IMR-90 (cell line): ENCODE measurements around the gene GLCE. TPM values are rescaled to one million over a fixed set of nuclear protein-coding genes. Genes with fewer than 3 reads are reported as not detected.

Experiments
- ATAC-seq: fragments of 200-7000 bp; cut with Tn5 transposase; 2 replicates; pipeline ENCODE4 v1.9.1; 2020; ENCODE audit warnings: low read depth, mild to moderate bottlenecking, moderate library complexity
- BruUV-seq: library from RNA; stranded (reverse); fragments of 400-500 nt; replicated peaks from 2 replicates; lab custom pipeline; 2021; lab: Mats Ljungman, UMichigan
- CTCF ChIA-PET: fragments of 300-600 bp; formaldehyde crosslinking; extraction: SDS; loops from one replicate; lab custom pipeline; 2021; ENCODE audit warnings: antibody characterized with exemption; lab: Yijun Ruan, JAX
- POLR2A ChIA-PET: fragments of 300-600 bp; sonication (Branson Sonifier 250); formaldehyde crosslinking; loops from one replicate; lab custom pipeline; 2022; ENCODE audit warnings: antibody characterized with exemption; ENCODE audit not compliant: unreplicated experiment; lab: Charles Lee
- DNase-seq: peaks from one replicate; pipeline ENCODE4 v3.0.0; 2013
- H2AFZ ChIP-seq: replicated peaks from 2 replicates; pipeline ENCODE3; 2013; ENCODE audit warnings: low read length, mild to moderate bottlenecking; ENCODE audit not compliant: poor library complexity
- H2AK5ac ChIP-seq: 2 replicates; pipeline ENCODE4 v1.6.1; 2013; ENCODE audit warnings: low read depth, low read length, inconsistent platforms
- H2AK9ac ChIP-seq: replicated peaks from 2 replicates; pipeline ENCODE3; 2013; ENCODE audit warnings: mild to moderate bottlenecking, low read depth, low read length, moderate library complexity; ENCODE audit not compliant: poor library complexity
- H2BK120ac ChIP-seq: 2 replicates; pipeline ENCODE4 v1.6.1; 2013; ENCODE audit warnings: low read depth, low read length, inconsistent platforms
- H2BK15ac ChIP-seq: 3 replicates; pipeline ENCODE4 v1.6.1; 2013; ENCODE audit warnings: low read depth, low read length, inconsistent platforms
- H2BK20ac ChIP-seq: 2 replicates; pipeline ENCODE4 v1.6.1; 2013; ENCODE audit warnings: low read depth, mild to moderate bottlenecking, inconsistent platforms, low read length, moderate library complexity
- H2BK5ac ChIP-seq: 2 replicates; pipeline ENCODE4 v1.6.1; 2013; ENCODE audit warnings: mild to moderate bottlenecking, low read depth, low read length, inconsistent platforms; ENCODE audit not compliant: poor library complexity, severe bottlenecking
- H3K14ac ChIP-seq: replicated peaks from 2 replicates; pipeline ENCODE4 v1.6.1; 2013; ENCODE audit warnings: low read depth, low read length, inconsistent platforms
- H3K18ac ChIP-seq: 2 replicates; pipeline ENCODE4 v1.6.1; 2013; ENCODE audit warnings: low read depth, low read length, control low read depth
- H3K23ac ChIP-seq: 2 replicates; pipeline ENCODE4 v1.6.1; 2013; ENCODE audit warnings: low read depth, low read length, inconsistent platforms
- H3K27ac ChIP-seq: 2 replicates; pipeline ENCODE4 v1.5.1; 2013; ENCODE audit warnings: mild to moderate bottlenecking, control low read depth, low read length; ENCODE audit not compliant: insufficient read depth
- H3K27me3 ChIP-seq: 2 replicates; pipeline ENCODE4 v1.6.1; 2013; ENCODE audit warnings: low read length; ENCODE audit not compliant: control insufficient read depth, insufficient read depth
- H3K36me3 ChIP-seq: 2 replicates; pipeline ENCODE4 v1.6.1; 2013; ENCODE audit warnings: low read length, mixed read lengths; ENCODE audit not compliant: control insufficient read depth, insufficient read depth
- H3K4ac ChIP-seq: 2 replicates; pipeline ENCODE4 v1.6.1; 2013; ENCODE audit warnings: low read depth, low read length, inconsistent platforms
- H3K4me1 ChIP-seq: 2 replicates; pipeline ENCODE4 v1.6.1; 2013; ENCODE audit warnings: low read length, mixed read lengths; ENCODE audit not compliant: control insufficient read depth, insufficient read depth
- H3K4me2 ChIP-seq: 2 replicates; pipeline ENCODE4 v1.6.1; 2013; ENCODE audit warnings: low read depth, mild to moderate bottlenecking, control low read depth, low read length, moderate library complexity
- H3K4me3 ChIP-seq: 2 replicates; pipeline ENCODE4 v1.5.1; 2013; ENCODE audit warnings: low read depth, mild to moderate bottlenecking, control low read depth, low read length, moderate library complexity; ENCODE audit not compliant: insufficient read depth
- H3K56ac ChIP-seq: 2 replicates; pipeline ENCODE4 v1.6.1; 2013; ENCODE audit warnings: low read length, inconsistent platforms; ENCODE audit not compliant: insufficient read depth; ENCODE audit errors: extremely low read depth
- H3K79me1 ChIP-seq, 2 experiments: 2 replicates each; pipeline ENCODE4 v1.6.1; 2013; ENCODE audit warnings: low read length in 2 of 2, inconsistent platforms in 1 of 2, low read depth in 1 of 2
- H3K9ac ChIP-seq: 2 replicates; pipeline ENCODE4 v1.6.1; 2013; ENCODE audit warnings: low read depth, low read length, control low read depth
- H3K9me1 ChIP-seq: 2 replicates; pipeline ENCODE4 v1.6.1; 2013; ENCODE audit warnings: low read length, inconsistent platforms; ENCODE audit not compliant: insufficient read depth
- H3K9me3 ChIP-seq: 2 replicates; pipeline ENCODE4 v1.6.1; 2013; ENCODE audit warnings: low read length; ENCODE audit not compliant: control insufficient read depth, insufficient read depth
- H4K20me1 ChIP-seq: 2 replicates; pipeline ENCODE4 v1.6.1; 2013; ENCODE audit warnings: low read length, inconsistent platforms; ENCODE audit not compliant: insufficient read depth
- H4K5ac ChIP-seq: 2 replicates; pipeline ENCODE4 v1.6.1; 2013; ENCODE audit warnings: mild to moderate bottlenecking, low read depth, low read length, control low read depth
- H4K8ac ChIP-seq, 2 experiments: 2 replicates each; pipeline ENCODE4 v1.6.1; 2013; ENCODE audit warnings: low read depth in 2 of 2, low read length in 2 of 2, control low read depth in 1 of 2, inconsistent platforms in 1 of 2
- H4K91ac ChIP-seq: 2 replicates; pipeline ENCODE4 v1.6.1; 2013; ENCODE audit warnings: low read depth, low read length, inconsistent platforms; ENCODE audit not compliant: insufficient read depth
- BHLHE40 ChIP-seq: fragments of 150-350 bp; IDR thresholded peaks from 2 replicates; pipeline ENCODE4 v1.6.1; 2016; ENCODE audit warnings: mild to moderate bottlenecking, low read depth, low read length
- CEBPB ChIP-seq: IDR thresholded peaks from 2 replicates; pipeline ENCODE4 v1.6.1; 2012; ENCODE audit warnings: low read depth, low read length, improper control_type of control experiment
- CHD1 ChIP-seq: IDR thresholded peaks from 2 replicates; pipeline ENCODE4 v1.6.1; 2012; ENCODE audit warnings: low read depth, low read length, improper control_type of control experiment
- CTCF ChIP-seq: conservative IDR thresholded peaks from 2 replicates; pipeline ENCODE4 v1.5.1; 2012; ENCODE audit warnings: mild to moderate bottlenecking, low read depth, low read length, improper control_type of control experiment
- ELK1 ChIP-seq: fragments of 150-350 bp; IDR thresholded peaks from 2 replicates; pipeline ENCODE4 v1.6.1; 2016; ENCODE audit warnings: low read depth, mild to moderate bottlenecking, low read length, moderate library complexity, borderline replicate concordance
- FOS ChIP-seq: fragments of 150-350 bp; IDR thresholded peaks from 2 replicates; pipeline ENCODE4 v1.6.1; 2016; ENCODE audit warnings: low read depth, low read length
- MAFK ChIP-seq: IDR thresholded peaks from 2 replicates; pipeline ENCODE4 v1.6.1; 2012; ENCODE audit warnings: low read depth, low read length, improper control_type of control experiment
- MAZ ChIP-seq: IDR thresholded peaks from 2 replicates; pipeline ENCODE4 v1.6.1; 2012; ENCODE audit warnings: low read depth, mild to moderate bottlenecking, low read length, improper control_type of control experiment, moderate library complexity, borderline replicate concordance
- MXI1 ChIP-seq: IDR thresholded peaks from 2 replicates; pipeline ENCODE4 v1.6.1; 2012; ENCODE audit warnings: low read depth, mild to moderate bottlenecking, low read length, moderate library complexity, borderline replicate concordance
- NFE2L2 ChIP-seq: fragments of 150-350 bp; IDR thresholded peaks from 2 replicates; pipeline ENCODE4 v1.6.1; 2016; ENCODE audit warnings: low read depth, mild to moderate bottlenecking, low read length
- POLR2A ChIP-seq: IDR thresholded peaks from 2 replicates; pipeline ENCODE4 v1.6.1; 2012; ENCODE audit warnings: mild to moderate bottlenecking, low read depth, low read length
- RAD21 ChIP-seq: IDR thresholded peaks from 2 replicates; pipeline ENCODE4 v1.6.1; 2012; ENCODE audit warnings: low read length, improper control_type of control experiment
- RCOR1 ChIP-seq: IDR thresholded peaks from 2 replicates; pipeline ENCODE4 v1.6.1; 2012; ENCODE audit warnings: mild to moderate bottlenecking, low read length, improper control_type of control experiment; ENCODE audit not compliant: insufficient replicate concordance
- RFX5 ChIP-seq: IDR thresholded peaks from 2 replicates; pipeline ENCODE4 v1.8.0; 2012; ENCODE audit warnings: low read depth, mild to moderate bottlenecking, low read length, moderate library complexity
- SMC3 ChIP-seq: fragments of 150-350 bp; IDR thresholded peaks from 2 replicates; pipeline ENCODE4 v1.6.1; 2016; ENCODE audit warnings: low read depth, mild to moderate bottlenecking, antibody characterized with exemption, low read length, moderate library complexity
- USF2 ChIP-seq: fragments of 150-350 bp; IDR thresholded peaks from 2 replicates; pipeline ENCODE4 v1.6.1; 2017; ENCODE audit warnings: mild to moderate bottlenecking, antibody characterized with exemption, low read length, low read depth
- WGBS, 2 experiments: methylation state at CpG; one replicate each; pipeline versions ENCODE4 v1.1.5 to v1.1.7; 2013; ENCODE audit warnings: missing lambda C conversion rate in 2 of 2; ENCODE audit not compliant: insufficient read length in 1 of 2; ENCODE audit errors: extremely low coverage in 2 of 2; 5-methylcytosine and 5-hydroxymethylcytosine counted together
- dilution Hi-C: fragments of 300-500 bp; cut with HindIII; formaldehyde crosslinking; loops from one replicate; pipeline ENCODE4 v1.14.3; 2018; ENCODE audit warnings: low sequenced_read_pairs; ENCODE audit not compliant: unreplicated experiment
- in situ Hi-C: fragments of 300-500 bp; cut with MboI; formaldehyde crosslinking; loops from 3 replicates; pipeline ENCODE4 v1.14.3; 2019; ENCODE audit warnings: low sequenced_read_pairs, inconsistent platforms, mixed read lengths
- intact Hi-C: fragments of 100-400 bp; cut with micrococcal nuclease; formaldehyde crosslinking; loops from 2 replicates; pipeline ENCODE4 v1.10.0; 2022
- polyA plus RNA-seq, 3 experiments: library from polyadenylated mRNA; depleted of rRNA; stranded (reverse); fragments of >200 nt; gene quantifications; 2 replicates each; pipeline ENCODE4 v1.2.3, GENCODE V29; 2012; ENCODE audit warnings: low replicate concordance in 1 of 3
- total RNA-seq: library from RNA; depleted of rRNA; stranded (reverse); fragments of >200 nt; gene quantifications from 2 replicates; pipeline ENCODE4 v1.2.3, GENCODE V29; 2012

Gene GLCE
- total and polyA plus RNA-seq, 2 of the 4 experiments (the other 2 are of a cell fraction): 15.3 to 29.6 TPM

- no peak overlapping the region for H2BK15ac ChIP-seq
- no peaks in the 10 kb centered on the region for H3K36me3 ChIP-seq
- H3K14ac ChIP-seq: no peak overlapping the region
- dilution Hi-C loops: no loop called here
- intact Hi-C loops: no loop called here
- ATAC-seq (no peak), DNase-seq (no peak)
- no peak overlapping the region for H4K5ac ChIP-seq
- no peaks in the 10 kb centered on the region for H3K27me3 ChIP-seq
- H4K91ac ChIP-seq: no peak overlapping the region
- no peak overlapping the region for H3K18ac ChIP-seq
- no peak overlapping the region for H3K56ac ChIP-seq
- H3K79me1 ChIP-seq: 0 out of 4 replicates have a peak, but pooled peaks cover 0 to 4% of the 10 kb centered on the region in 2 experiments
- CTCF ChIA-PET: interaction anchor here (0.6 kb wide), 1 partner anchor 280 kb away, joined by 4 read pairs; no protein-coding TSS in a partner anchor
- no peak overlapping the region for H2AK9ac ChIP-seq
- H3K4ac ChIP-seq: no peak overlapping the region
- H2AFZ ChIP-seq: no peak overlapping the region
- POLR2A ChIA-PET: no interaction called here
- H3K9ac ChIP-seq: no peak overlapping the region
- H3K9me1 ChIP-seq: peaks cover 11% of the 10 kb centered on the region
- TF ChIP-seq RCOR1 (no peak), ELK1 (no peak), SMC3 (no peak), POLR2A (no peak), CTCF (no peak), NFE2L2 (no peak), BHLHE40 (no peak), USF2 (no peak), MAZ (no peak), RFX5 (no peak), RAD21 (no peak), CEBPB (no peak), MXI1 (no peak), MAFK (no peak), CHD1 (no peak), FOS (no peak)
- no peak overlapping the region for H2BK120ac ChIP-seq
- in situ Hi-C loops: no loop called here
- H3K27ac ChIP-seq: no peak overlapping the region
- H2AK5ac ChIP-seq: no peak overlapping the region
- H3K4me1 ChIP-seq: peaks cover 9% of the 10 kb centered on the region
- H3K9me3 ChIP-seq: no peaks in the 10 kb centered on the region
- H4K8ac ChIP-seq: no peak overlapping the region
- H3K4me2 ChIP-seq: no peak overlapping the region
- no peak overlapping the region for H3K23ac ChIP-seq
- no peak overlapping the region for H2BK5ac ChIP-seq
- H3K4me3 ChIP-seq: no peak overlapping the region
- no TSS peak for BruUV-seq
- H4K20me1 ChIP-seq: 0 out of 2 replicates have a peak, but pooled peaks cover 2% of the 10 kb centered on the region
- no peak overlapping the region for H2BK20ac ChIP-seq
- 100% methylated on average over 3 of the region's 6 CpGs; no CpG with 5 or more reads in 1 of the 2 experiments for WGBS, 2 experiments
Measured at GRCh38 chr15:69314131-69314530, 153.7 kb downstream of the GLCE start.
